Measurements from ENCODE around the gene RPL15.

RPL15 gene

DNA sequence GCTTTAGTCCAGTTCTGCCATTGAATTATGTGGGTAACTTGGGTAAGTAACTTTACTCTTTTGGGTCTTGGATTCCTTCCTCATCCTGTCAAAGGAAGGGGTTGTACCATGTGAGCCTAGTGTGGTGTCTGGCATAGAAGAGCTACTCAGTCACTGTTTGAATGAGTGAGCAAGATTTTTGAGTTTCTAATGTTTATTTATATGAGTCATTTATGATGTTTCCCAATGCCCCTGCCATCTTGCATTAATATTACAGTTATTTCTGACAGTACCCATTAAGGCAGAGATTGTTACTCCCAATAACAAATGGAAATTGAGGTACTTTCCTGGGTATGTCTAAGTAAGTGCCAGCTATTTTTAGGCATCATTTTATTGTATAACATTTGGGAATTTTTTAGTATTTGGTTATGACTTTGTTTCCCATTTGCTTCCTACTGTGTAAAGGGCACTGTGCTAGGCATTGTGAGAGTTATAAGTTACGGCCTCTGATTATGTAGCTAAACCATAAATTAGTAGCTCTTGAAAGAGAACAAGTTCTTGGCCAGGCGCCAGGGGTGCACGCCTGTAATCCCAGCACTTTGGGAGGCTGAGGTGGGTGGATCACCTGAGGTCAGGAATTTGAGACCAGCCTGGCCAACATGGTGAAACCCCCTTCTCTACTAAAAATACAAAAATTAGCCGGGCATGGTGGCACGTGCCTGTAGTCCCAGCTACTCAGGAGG, 51.7 kb downstream of the RPL15 start:
- DNase-seq = no peak

DNA sequence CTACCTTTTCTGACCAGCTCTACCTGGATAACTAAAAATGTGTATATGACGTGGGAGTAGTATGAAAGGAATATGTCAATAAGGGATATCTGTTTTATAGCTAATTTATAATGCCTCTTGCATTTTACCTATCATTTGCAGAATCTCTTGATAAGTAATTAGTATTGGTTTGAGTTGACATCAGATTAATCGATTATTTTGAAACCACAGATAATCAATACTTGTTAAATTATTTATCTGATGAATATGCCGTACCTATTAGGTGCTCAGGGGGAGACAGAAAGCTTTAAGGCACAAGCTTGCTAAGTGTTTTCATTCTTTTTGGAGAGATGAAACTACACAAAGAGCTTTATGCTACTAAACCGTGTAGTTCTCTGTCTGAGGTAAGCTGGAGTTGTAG, 52.5 kb downstream of the RPL15 start:
- no peak for DNase-seq
